GM18870 (cell line): Measurements from ENCODE around the gene FLYWCH2.
"Not testable (repeated sequence)": the region's sequence is repeated elsewhere in the genome, so short reads cannot be mapped to it uniquely, and the experiment has no call there.

Experiments used
- ATAC-seq: cut with Tn5 transposase; IDR thresholded peaks from one replicate; pipeline ENCODE4 v1.9.1; 2021; ENCODE audit warnings: moderate library complexity; ENCODE audit not compliant: unreplicated experiment

The FLYWCH2 gene

DNA sequence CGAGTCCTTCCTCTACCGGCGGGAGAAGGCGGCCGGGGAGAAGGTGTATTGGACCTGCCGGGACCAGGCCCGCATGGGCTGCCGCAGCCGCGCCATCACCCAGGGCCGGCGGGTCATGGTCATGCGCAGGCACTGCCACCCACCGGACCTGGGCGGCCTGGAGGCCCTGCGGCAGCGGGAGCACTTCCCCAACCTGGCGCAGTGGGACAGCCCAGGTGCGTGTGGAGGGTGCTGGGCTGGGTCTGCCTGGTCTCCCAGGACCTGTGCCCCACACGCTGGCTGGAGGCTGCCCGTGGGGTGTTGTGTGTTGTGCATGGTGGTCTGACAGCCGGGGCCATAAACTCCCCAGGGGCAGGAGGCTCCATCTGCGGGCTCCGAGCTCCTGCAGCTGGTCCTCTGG lies 54.2 kb downstream of the FLYWCH2 start:
- no peak for ATAC-seq

DNA sequence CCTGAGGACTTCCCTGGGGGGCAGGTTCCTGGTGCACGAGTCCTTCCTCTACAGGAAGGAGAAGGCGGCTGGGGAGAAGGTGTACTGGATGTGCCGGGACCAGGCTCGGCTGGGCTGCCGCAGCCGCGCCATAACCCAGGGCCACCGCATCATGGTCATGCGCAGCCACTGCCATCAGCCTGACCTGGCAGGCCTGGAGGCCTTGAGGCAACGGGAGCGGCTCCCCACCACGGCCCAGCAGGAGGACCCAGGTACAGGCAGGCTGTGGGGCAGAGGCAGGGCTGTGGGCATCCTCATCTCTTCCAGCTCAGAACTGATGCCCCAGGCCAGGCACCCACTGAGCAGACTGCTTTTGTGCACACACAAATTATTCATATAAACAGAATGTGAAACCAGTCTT lies 55.2 kb downstream of the FLYWCH2 start:
- ATAC-seq: no peak

DNA sequence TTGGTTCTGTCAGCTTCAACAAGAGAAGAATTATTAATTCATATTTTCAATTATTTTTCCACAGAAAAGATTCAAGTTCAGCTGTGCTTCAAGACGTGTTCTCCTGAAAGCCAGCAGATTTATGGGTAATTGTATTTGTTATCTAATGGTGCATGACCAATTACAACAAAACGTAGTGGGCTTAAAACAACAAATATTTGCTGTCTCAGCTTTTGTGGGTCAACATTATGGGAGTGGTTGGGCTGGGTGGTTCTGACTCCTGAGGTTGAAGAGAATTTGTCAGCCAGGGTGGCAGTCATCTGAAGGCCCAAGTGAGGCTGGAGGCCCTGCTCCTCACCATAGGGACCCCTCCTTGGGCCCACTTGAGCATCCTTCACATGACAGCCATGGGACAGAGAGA lies 57.0 kb downstream of the FLYWCH2 start:
- ATAC-seq: no peak

DNA sequence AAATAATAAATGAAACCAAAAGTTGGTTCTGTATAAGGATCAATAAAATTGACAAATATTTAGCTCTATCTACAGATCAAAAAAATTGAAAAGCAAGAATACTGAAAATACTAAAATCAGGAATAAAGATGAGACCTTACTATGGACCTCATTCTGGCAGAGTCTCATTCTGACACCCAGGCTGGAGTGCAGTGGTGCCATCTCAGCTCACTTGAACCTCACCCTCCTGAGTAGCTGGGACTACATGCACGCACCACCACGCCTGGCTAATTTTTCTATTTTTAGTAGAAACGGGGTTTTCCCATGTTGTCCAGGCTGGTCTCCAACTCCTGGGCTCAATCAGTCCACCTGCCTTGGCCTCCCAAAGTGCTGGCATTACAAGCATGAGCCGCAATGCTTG lies 59.0 kb downstream of the FLYWCH2 start:
- ATAC-seq: no peak

DNA sequence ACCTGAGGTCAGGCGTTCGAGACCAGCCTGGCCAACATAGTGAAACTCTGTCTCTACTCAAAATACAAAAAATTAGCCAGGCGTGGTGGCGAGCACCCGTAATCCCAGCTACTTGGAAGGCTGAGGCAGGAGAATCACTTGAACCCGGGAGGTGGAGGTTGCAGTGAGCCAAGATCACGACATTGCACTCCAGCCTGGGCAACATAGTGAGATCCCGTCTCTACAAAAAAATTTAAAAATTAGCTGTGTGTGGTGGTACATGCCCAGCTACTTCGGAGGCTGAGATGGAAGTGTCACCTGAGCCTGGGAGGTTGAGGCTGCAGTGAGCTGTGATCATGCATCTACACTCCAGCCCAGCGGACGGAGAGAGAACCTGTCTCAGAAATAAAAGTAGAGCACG lies 60.7 kb downstream of the FLYWCH2 start:
- ATAC-seq: not testable (repeated sequence)

DNA sequence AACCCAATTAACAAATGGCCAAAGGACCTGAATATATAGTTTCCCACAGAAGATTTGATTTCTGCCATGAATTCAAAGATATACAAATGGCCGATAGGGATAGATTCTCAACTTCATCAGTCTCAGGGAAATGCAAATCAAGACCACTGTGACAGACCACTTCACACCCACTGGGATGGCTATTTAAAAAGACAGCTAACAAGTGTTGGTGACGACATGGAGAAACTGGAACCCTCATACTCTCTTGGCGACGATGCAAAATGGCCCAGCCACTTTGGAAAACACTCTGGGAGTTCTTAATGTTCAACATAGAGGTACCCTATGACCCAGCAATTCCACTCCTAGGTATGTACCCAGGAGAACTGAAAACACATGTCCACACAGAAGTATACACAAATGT lies 63.6 kb downstream of the FLYWCH2 start:
- no peak for ATAC-seq
